Measurements from ENCODE around the gene RAD9A.
A peak's percentile ranks its signal among the peaks of the same experiment; 100 is the strongest.
"Not testable (repeated sequence)": the region's sequence is repeated elsewhere in the genome, so short reads cannot be mapped to it uniquely, and the experiment has no call there.

The RAD9A gene

GRCh38 chr11:67397536-67397935 lies 5.8 kb downstream of the RAD9A start:
- no peak for DNase-seq

- no peak for DNase-seq
Measured at GRCh38 chr11:67397986-67398660, 6.3 kb downstream of the RAD9A start.

- DNase-seq, result no peak
Measured at GRCh38 chr11:67398661-67399563, 7.1 kb downstream of the RAD9A start.

GRCh38 chr11:67400251-67400941 lies 8.6 kb downstream of the RAD9A start:
- DNase-seq, result no peak

- DNase-seq, result no peak
Measured at GRCh38 chr11:67400942-67401494, 9.2 kb downstream of the RAD9A start.

- peak; percentile 92 for DNase-seq
Measured at GRCh38 chr11:67401495-67402191, 9.9 kb downstream of the RAD9A start, which contains the start of gene PPP1CA. Gene PPP1CA, minus strand, starts transcription at chr11:67401858. Its CDS starts 76 bp downstream, at chr11:67401782.

- not testable (repeated sequence) for DNase-seq
Measured at GRCh38 chr11:67402192-67402839, 10.5 kb downstream of the RAD9A start.

GRCh38 chr11:67403085-67403484 lies 11.3 kb downstream of the RAD9A start:
- DNase-seq, result not testable (repeated sequence)

GRCh38 chr11:67404515-67405195 lies 12.9 kb downstream of the RAD9A start:
- DNase-seq, result peak; percentile 66

GRCh38 chr11:67405196-67405567 lies 13.4 kb downstream of the RAD9A start:
- DNase-seq, result no peak

- no peak for DNase-seq
Measured at GRCh38 chr11:67405688-67406339, 14.0 kb downstream of the RAD9A start.

GRCh38 chr11:67406420-67406968 lies 14.7 kb downstream of the RAD9A start:
- no peak for DNase-seq

- DNase-seq, result no peak
Measured at GRCh38 chr11:67406969-67407687, 15.3 kb downstream of the RAD9A start.

- no peak for DNase-seq
Measured at GRCh38 chr11:67407688-67408163, 15.9 kb downstream of the RAD9A start.

GRCh38 chr11:67408437-67409200 lies 16.8 kb downstream of the RAD9A start:
- DNase-seq, result no peak

- peak; percentile 75 for DNase-seq
Measured at GRCh38 chr11:67409261-67409666, 17.5 kb downstream of the RAD9A start.

- no peak for DNase-seq
Measured at GRCh38 chr11:67409781-67410368, 18.1 kb downstream of the RAD9A start.

- no peak for DNase-seq
Measured at GRCh38 chr11:67410369-67410831, 18.6 kb downstream of the RAD9A start.

All from activated CD4-positive, alpha-beta T cell treated with anti-CD3 and anti-CD28 coated beads for 48 hours (primary cell).